ENCODE results near the gene DCHS1. TPM values are rescaled to one million over a fixed set of nuclear protein-coding genes. Genes with fewer than 3 reads are reported as not detected.

DCHS1 gene
- total and polyA plus RNA-seq, 9 of the 15 experiments (the other 6 are each of a cell fraction or from before 2014, with no cell fraction given) = 0.04 to 0.49 (median 0.14) TPM; not detected in 2

- peak; percentile 34 to 42 for TF ChIP-seq AFF1 (IDR thresholded peaks at IDR 0.05; ENCODE audit: low read depth in 1 of 2, partially characterized antibody in 2 of 2)
- TF ChIP-seq PKNOX1 (IDR thresholded peaks at IDR 0.05) = peak; percentile 32
- no peak for TF ChIP-seq PRPF4 (IDR thresholded peaks at IDR 0.05; ENCODE audit: insufficient read depth, low read depth, low read length, poor library complexity, severe bottlenecking)
- no peak for TF ChIP-seq HINFP (tag; conservative IDR thresholded peaks at IDR 0.05; ENCODE audit: low read depth)
- TF ChIP-seq POLR2AphosphoS5 (IDR thresholded peaks at IDR 0.05; ENCODE audit: control insufficient read depth, insufficient read depth, low read depth, low read length) = peak; percentile 84
- peak; percentile 82 for TF ChIP-seq ZBTB40 (IDR thresholded peaks at IDR 0.05)
- no peak for TF ChIP-seq ZBTB40 (CRISPR knock-in tag; IDR thresholded peaks at IDR 0.05)
- TF ChIP-seq NCOR1 (IDR thresholded peaks at IDR 0.05) = 0 out of 2 replicates have a peak, but pooled peaks have one; percentile 15
- TF ChIP-seq ZNF23 (CRISPR knock-in tag; IDR thresholded peaks at IDR 0.05) = no peak
Observed at GRCh38 chr11:6682936-6683861, 27.6 kb upstream of the DCHS1 start, which contains the start of gene MRPL17 (continued).

Data from K562 (cell line).